DMS153 treated with DMSO at 0.1 percent for 48 hours (cell line): ENCODE measurements around the gene CCNE1.
"Not testable (repeated sequence)": the region's sequence is repeated elsewhere in the genome, so short reads cannot be mapped to it uniquely, and the experiment has no call there.

Experiments used
- DNase-seq: peaks from one replicate; lab custom pipeline; 2025; ENCODE audit not compliant: unreplicated experiment; lab: John Stamatoyannopoulos, UW

The CCNE1 gene

GRCh38 chr19:29812881-29813275 is 1.1 kb downstream of the CCNE1 start:
- DNase-seq, result no peak

GRCh38 chr19:29813642-29814041 is 1.9 kb downstream of the CCNE1 start:
- DNase-seq, result no peak

GRCh38 chr19:29815231-29815630 is 3.4 kb downstream of the CCNE1 start:
- no peak for DNase-seq

DNA sequence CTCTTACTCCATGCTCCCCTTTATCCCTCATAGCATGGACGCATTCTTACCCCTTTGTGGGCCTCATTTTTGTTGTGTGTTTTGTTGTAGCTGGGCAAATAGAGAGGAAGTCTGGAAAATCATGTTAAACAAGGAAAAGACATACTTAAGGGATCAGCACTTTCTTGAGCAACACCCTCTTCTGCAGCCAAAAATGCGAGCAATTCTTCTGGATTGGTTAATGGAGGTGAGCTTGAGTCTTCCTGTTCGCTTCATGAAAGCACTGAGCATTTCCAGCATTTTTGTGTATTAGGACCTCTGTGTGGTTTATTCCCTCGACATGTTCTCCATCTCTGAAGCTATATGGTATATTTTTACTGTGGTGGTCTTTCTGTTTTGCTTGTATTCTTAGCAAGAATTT is 5.5 kb downstream of the CCNE1 start:
- DNase-seq, result no peak

- no peak for DNase-seq
These were observed 7.5 kb downstream of the CCNE1 start for GRCh38 chr19:29819300-29819699.

- DNase-seq, result no peak
These were observed 8.2 kb downstream of the CCNE1 start for GRCh38 chr19:29819986-29820385.

GRCh38 chr19:29823581-29824330 is 12.0 kb downstream of the CCNE1 start:
- no peak for DNase-seq

- not testable (repeated sequence) for DNase-seq
These were observed 13.5 kb downstream of the CCNE1 start for GRCh38 chr19:29825263-29825662.

- no peak for DNase-seq
These were observed 19.3 kb downstream of the CCNE1 start for GRCh38 chr19:29831041-29831548.

DNA sequence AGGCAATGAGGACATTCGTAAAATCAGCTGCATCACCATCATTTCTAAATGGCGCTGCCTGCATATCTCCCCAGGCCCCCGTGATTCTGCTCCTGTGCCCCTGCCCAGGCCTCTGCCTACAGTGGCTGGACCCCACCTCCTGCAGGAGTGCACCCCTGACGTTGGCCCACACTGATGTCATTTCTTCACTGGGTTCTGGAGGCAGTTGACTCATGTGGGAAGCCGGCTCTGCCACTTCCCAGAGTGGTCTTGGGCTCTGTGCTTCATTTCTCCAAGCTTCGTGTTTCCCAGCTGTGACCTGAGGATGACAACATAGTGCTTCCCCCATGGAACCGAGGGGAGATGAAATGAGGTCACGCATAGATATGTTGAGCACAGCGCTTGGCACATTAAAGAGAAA is 19.9 kb downstream of the CCNE1 start:
- DNase-seq, result no peak

- no peak for DNase-seq
These were observed 21.0 kb downstream of the CCNE1 start for GRCh38 chr19:29832801-29833200.

- no peak for DNase-seq
These were observed 21.9 kb downstream of the CCNE1 start for GRCh38 chr19:29833614-29834261.

- DNase-seq, result no peak
These were observed 23.4 kb downstream of the CCNE1 start for GRCh38 chr19:29834991-29835846.

- DNase-seq, result no peak
These were observed 24.6 kb downstream of the CCNE1 start for GRCh38 chr19:29836409-29836825.

DNA sequence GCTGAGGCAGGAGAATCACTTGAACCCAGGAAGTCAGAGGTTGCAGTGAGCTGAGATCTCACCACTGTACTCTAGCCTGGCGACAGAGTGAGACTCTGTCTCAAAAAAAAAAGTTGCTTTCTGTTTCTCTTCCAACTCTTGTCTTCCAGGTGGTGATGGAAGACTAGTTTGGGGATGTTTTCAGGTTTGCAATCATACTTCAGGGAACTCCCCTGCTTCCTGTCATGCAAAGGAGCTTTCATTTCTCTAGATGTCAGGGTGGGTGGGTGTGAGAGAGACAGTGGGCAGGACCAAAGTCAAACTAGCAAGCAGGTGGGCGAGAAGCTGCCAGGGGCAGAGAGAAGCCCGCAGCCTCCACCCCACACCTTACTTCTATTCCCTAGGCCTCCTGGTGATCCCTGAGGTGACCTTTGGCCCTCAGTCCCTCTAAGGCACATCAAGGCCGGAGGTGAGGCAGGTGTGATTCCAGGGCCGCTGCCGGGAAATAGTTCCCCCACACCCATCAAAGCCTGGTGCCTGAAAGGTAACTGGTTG is 25.7 kb downstream of the CCNE1 start:
- no peak for DNase-seq

- no peak for DNase-seq
These were observed 26.2 kb downstream of the CCNE1 start for GRCh38 chr19:29837996-29838395.

DNA sequence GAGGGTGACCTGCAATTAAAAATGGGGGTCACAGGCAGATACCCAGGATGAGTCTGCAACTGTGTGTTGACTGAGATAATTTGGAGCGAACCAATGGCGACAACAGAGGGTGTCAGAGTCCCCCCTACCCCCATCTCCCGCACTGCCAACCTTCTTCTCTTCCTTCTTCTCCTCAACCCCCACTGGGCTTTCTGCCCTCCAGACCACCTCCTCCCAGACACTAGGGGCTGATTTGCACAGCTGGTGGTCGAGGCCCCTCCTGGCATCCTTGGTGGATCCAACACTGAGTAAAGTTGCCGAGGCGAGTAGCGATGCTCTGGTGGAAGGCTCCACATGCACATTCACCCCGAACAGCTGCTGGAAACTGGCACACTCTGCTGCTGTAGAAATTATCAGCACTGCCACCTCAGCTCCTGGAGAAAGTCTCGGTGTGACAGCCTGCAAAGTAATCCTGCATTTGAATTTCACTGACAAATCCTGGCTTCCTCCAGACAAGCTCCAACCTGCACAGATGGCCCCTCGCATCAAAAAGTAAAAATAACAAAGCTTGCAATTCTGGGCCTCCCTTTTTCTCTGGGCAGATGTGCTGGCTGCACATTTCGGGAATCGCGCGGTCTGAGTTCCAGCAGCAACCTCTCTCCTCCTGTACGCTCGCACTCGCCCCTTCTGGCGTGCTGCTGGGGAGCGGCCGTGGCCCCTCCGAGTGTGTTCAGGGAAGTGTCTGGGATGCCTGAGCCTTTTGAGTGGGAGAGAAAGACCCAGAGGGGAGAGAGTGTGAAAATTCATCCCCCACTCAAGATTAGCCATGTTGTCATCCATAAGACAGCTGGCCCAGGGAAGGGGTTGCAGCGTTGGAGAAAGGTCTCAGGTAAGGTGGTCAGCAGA is 28.5 kb downstream of the CCNE1 start:
- DNase-seq, result no peak

GRCh38 chr19:29841209-29841558 is 29.4 kb downstream of the CCNE1 start:
- DNase-seq, result no peak

GRCh38 chr19:29841559-29842367 is 30.0 kb downstream of the CCNE1 start:
- DNase-seq, result no peak
